ENCODE results near the gene KRTAP5-3.
A peak's percentile ranks its signal among the peaks of the same experiment; 100 is the strongest.
"Not testable (repeated sequence)": the region's sequence is repeated elsewhere in the genome, so short reads cannot be mapped to it uniquely, and the experiment has no call there.

KRTAP5-3 gene

DNA sequence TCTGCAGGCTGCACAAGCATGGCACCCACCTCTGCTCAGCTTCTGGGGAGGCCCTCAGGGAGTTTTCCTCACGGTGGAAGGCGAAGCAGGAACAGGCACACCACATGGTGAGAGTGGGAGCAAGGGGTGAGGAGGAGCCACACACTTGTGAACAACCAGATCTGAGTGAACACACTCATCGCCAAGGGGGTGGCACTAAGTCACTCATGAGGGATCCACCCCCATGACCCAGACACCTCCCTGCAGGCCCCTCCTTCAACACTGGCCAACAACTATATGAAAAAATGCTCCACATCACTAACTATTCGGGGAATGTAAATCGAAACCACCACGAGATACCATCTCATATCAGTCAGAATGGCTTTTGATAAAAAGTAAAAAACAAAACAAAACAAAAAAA lies 9.4 kb downstream of the KRTAP5-3 start:
- H3K9me3 Mint-ChIP-seq = no peaks in the 10 kb centered on the region
- DNase-seq (ENCODE audit: low spot score in 2 of 2) (no peak), ATAC-seq (replicated peaks; ENCODE audit: extremely low read depth, poor library complexity, severe bottlenecking) (no peak)
- no peak overlapping the region for H3K4me3 Mint-ChIP-seq
- peaks cover 70% of the 10 kb centered on the region for H3K27me3 Mint-ChIP-seq
- H3K27ac Mint-ChIP-seq (ENCODE audit: low read depth) = no peak overlapping the region
- H3K4me1 Mint-ChIP-seq = peaks cover 8% of the 10 kb centered on the region
- no peaks in the 10 kb centered on the region for H3K36me3 Mint-ChIP-seq (ENCODE audit: insufficient read depth)

DNA sequence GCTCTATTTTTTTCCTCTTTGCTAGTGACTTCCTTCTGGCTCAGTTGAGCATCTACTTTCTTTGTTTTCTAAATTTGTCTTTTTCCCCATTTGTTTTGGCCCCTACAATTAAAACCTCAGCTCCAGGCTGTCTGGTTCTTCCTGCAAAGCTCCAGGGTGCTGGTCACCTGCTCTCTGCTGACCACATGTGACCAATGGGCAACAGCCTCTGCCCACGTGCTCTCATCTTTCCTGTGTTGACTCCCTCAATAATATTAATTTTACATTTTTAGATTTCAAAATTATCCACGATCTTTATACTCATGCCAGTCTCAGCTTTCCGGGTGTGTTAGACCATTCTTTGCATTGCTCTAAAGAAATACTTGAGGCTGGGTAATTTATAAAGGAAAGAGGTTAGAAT lies 9.9 kb downstream of the KRTAP5-3 start:
- not testable (repeated sequence) for ATAC-seq (replicated peaks; ENCODE audit: extremely low read depth, poor library complexity, severe bottlenecking); H3K9me3 Mint-ChIP-seq; H3K36me3 Mint-ChIP-seq (ENCODE audit: insufficient read depth); DNase-seq (ENCODE audit: low spot score in 2 of 2); H3K4me1 Mint-ChIP-seq; H3K27ac Mint-ChIP-seq (ENCODE audit: low read depth); H3K4me3 Mint-ChIP-seq
- H3K27me3 Mint-ChIP-seq = peaks cover 70% of the 10 kb centered on the region

DNA sequence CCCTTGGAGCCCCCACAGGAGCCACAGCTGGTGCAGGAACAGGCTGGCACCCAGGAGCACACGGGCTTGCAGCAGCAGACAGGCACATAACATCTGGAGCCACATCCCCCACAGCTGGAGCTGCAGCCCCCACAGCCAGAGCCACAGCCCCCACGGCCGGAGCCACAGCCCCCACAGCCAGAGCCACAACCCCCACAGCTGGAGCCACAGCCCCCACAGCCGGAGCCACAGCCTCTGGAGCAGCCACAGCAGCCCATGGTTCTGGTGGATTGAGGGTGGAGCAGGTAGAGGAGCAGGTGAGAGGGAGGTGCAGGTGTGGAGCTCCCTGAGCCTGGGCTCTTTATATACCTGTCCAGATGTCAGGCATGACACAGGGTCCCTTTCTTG lies 10.3 kb downstream of the KRTAP5-3 start, which contains the start of gene KRTAP5-2:
KRTAP5-2 (minus strand) TSS at position 301 of the 387 bp plus-strand sequence; CDS start at position 257, 44 bp downstream.
- no peaks in the 10 kb centered on the region for H3K9me3 Mint-ChIP-seq
- H3K4me3 Mint-ChIP-seq = no peak within 1 kb of the TSS
- H3K27me3 Mint-ChIP-seq = peaks cover 66% of the 10 kb centered on the region
- H3K36me3 Mint-ChIP-seq (ENCODE audit: insufficient read depth) = no peaks in the 10 kb centered on the region
- no peak for DNase-seq (ENCODE audit: low spot score in 2 of 2)
- ATAC-seq (replicated peaks; ENCODE audit: extremely low read depth, poor library complexity, severe bottlenecking) = no peak
- no peak within 1 kb of the TSS for H3K27ac Mint-ChIP-seq (ENCODE audit: low read depth)
- H3K4me1 Mint-ChIP-seq = peaks cover 8% of the 10 kb centered on the region

DNA sequence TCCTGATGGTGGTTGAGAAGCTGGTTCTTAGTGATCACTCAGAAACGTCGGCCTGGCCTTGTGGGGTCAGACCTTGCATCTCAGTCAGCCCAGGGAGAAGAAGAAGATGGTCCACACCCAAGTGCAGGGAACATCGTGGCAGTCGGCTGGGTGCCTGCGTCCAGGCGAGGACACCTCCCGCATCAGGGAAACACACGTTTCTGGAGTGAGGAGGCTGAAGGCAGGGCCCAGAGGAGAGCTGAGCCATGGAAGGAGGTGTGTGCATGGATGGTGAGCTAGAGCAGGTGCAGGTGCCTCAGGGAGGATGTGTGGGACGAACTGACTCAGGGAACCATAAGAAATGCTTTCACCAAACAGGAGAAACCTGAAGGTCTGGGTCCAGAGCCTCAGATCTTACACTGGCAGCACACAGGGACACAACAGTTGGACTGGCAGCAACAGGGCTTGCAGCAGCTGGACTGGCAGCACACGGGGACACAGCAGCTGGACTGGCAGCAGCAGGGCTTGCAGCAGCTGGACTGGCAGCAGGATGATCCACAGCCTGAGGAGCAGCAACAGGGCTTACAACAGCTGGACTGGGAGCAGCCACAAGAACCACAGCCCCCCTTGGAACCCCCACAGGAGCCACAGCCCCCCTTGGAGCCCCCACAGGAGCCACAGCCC lies 10.8 kb downstream of the KRTAP5-3 start:
- no peak for DNase-seq (ENCODE audit: low spot score in 2 of 2)
- Mint-ChIP-seq H3K4me3 (no peak overlapping the region), H3K4me1 (peaks cover 8% of the 10 kb centered on the region), H3K27ac (ENCODE audit: low read depth) (no peak overlapping the region), H3K27me3 (peaks cover 62% of the 10 kb centered on the region), H3K9me3 (no peaks in the 10 kb centered on the region), H3K36me3 (ENCODE audit: insufficient read depth) (no peaks in the 10 kb centered on the region)
- ATAC-seq (replicated peaks; ENCODE audit: extremely low read depth, poor library complexity, severe bottlenecking) = no peak

DNA sequence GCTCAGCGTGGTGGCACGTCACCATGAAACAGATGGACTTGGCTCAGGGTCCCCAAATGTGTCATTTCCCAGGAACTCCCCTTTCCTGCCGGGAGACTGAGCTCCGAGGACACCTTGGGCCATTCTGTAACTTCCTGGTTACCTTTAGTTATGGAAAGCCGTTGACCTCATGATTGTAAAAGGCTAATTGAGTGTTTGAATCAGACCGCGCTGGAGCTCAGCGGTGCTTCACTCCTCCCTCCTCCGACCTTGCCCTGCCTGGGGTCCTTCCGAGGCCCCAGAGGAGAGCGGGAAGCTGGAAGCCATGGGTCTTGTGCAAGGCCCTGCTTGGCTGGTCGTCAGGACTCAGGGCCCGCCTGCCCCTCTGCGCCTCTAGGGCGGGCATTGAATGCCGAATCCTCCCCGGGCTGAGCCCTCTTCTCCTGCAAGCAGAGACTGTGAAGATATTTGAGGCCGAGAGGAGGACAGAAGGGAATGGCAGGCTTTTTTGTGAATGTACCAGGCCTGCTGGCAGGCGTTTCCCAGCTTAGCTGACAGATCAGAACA lies 11.6 kb downstream of the KRTAP5-3 start:
- H3K9me3 Mint-ChIP-seq; H3K27ac Mint-ChIP-seq (ENCODE audit: low read depth); DNase-seq (ENCODE audit: low spot score in 2 of 2); H3K36me3 Mint-ChIP-seq (ENCODE audit: insufficient read depth); ATAC-seq (replicated peaks; ENCODE audit: extremely low read depth, poor library complexity, severe bottlenecking); H3K4me3 Mint-ChIP-seq; H3K4me1 Mint-ChIP-seq: not testable (repeated sequence)
- H3K27me3 Mint-ChIP-seq = peaks cover 55% of the 10 kb centered on the region

DNA sequence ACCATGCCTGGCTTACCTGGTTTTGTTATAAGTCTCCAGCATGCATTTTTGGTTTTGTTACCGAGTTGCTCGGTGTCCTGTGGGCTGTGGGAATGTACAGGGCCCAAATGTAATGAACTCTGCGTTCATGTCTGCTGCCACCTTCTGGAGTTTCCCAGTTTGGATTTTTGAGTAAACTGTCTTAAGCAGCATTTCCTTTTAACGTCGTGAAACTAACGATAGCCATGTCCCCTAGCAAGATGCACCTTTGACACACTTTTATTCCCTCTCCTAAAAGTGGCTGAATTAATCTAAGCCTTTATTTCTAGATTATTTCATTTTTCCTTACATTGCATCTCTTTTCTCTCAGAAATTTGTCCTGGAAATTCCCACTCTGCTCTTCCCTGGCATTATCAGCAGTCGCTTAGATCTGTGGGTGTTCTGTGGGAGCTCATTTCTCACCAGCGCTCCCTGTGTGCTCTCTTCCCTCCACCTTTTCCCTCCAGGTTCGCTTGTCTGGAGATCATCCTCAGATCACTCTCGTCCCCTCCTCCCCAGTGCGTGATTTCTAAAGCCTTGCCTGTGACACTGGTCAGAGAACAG lies 12.2 kb downstream of the KRTAP5-3 start:
- peaks cover 53% of the 10 kb centered on the region for H3K27me3 Mint-ChIP-seq
- H3K4me1 Mint-ChIP-seq; H3K27ac Mint-ChIP-seq (ENCODE audit: low read depth); ATAC-seq (replicated peaks; ENCODE audit: extremely low read depth, poor library complexity, severe bottlenecking); H3K4me3 Mint-ChIP-seq; H3K36me3 Mint-ChIP-seq (ENCODE audit: insufficient read depth); H3K9me3 Mint-ChIP-seq; DNase-seq (ENCODE audit: low spot score in 2 of 2): not testable (repeated sequence)

DNA sequence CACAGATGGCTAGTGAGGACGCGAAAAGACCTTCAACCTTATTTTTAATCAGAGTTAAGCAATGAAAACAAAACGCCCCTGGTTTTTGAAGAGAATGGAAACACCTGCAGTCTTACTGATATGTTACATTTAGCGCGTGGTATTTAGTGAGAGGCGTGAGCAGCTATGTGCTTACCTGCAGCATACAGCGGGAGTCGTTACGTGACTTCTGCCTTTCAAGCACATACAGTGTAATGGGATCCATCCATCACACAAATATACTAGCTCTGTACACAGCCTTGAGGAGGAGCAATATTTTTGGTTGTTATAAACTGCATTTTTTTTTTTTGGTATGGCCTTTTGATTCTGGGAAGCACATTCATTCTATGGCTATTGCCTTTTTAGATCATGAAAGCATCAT lies 15.6 kb downstream of the KRTAP5-3 start:
- Mint-ChIP-seq H3K9me3 (no peaks in the 10 kb centered on the region), H3K4me1 (peaks cover 22% of the 10 kb centered on the region), H3K36me3 (ENCODE audit: insufficient read depth) (no peaks in the 10 kb centered on the region), H3K27me3 (peaks cover 32% of the 10 kb centered on the region), H3K4me3 (no peak overlapping the region), H3K27ac (ENCODE audit: low read depth) (no peak overlapping the region)
- no peak for ATAC-seq (replicated peaks; ENCODE audit: extremely low read depth, poor library complexity, severe bottlenecking)
- no peak for DNase-seq (ENCODE audit: low spot score in 2 of 2)

DNA sequence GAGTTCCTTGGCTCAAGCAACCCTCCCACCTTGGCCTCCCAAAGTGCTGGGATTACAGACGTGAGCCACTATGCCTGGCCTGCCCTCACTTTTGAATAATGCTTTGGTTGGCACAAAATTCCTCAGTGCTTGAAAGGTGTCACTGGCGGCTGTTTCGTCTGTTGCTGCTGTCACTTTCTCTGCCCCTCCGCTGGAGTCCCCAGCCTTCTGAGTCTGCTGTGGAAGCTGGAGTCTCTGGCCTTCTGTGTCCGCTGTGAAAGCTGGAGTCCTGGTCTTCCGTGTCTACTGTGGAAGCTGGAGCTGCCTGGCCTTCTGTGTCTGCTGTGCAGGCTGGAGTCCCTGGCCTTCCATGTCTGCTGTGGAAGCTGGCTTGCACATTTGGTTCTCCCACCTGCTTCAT lies 18.3 kb downstream of the KRTAP5-3 start:
- peaks cover 6% of the 10 kb centered on the region for H3K27me3 Mint-ChIP-seq
- DNase-seq (ENCODE audit: low spot score in 2 of 2) = no peak
- ATAC-seq (replicated peaks; ENCODE audit: extremely low read depth, poor library complexity, severe bottlenecking) = no peak
- no peak overlapping the region for H3K4me3 Mint-ChIP-seq
- peaks cover 13% of the 10 kb centered on the region for H3K4me1 Mint-ChIP-seq
- H3K27ac Mint-ChIP-seq (ENCODE audit: low read depth) = no peak overlapping the region
- no peaks in the 10 kb centered on the region for H3K9me3 Mint-ChIP-seq
- no peaks in the 10 kb centered on the region for H3K36me3 Mint-ChIP-seq (ENCODE audit: insufficient read depth)

DNA sequence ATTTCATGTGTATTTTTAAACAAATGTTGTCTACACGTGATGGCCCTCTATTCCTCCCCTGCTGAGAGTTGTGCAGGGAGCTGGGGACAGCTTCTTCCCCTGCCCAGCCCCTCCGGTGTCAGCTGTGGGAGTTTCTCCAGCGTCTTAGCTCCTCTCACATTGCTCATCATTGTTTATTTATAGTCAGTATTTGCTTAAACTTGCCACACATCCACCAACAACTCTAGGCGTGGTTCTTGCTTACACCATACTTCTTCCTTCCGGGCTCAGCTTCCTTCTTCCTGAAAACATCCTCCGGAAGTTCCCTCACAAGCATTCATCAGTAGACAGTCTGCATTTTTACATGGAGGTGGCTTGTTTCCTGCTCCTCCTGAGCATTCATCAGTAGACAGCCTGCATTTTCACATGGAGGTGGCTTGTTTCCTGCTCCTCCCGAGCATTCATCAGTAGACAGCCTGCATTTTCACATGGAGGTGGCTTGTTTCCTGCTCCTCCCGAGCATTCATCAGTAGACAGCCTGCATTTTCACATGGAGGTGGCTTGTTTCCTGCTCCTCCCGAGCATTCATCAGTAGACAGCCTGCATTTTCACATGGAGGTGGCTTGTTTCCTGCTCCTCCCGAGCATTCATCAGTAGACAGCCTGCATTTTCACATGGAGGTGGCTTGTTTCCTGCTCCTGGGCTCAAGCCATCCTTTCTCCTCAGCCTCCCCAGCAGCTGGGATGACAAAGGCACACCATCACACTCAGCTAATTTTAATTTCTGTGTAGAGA lies 18.9 kb downstream of the KRTAP5-3 start:
- not testable (repeated sequence) for H3K27me3 Mint-ChIP-seq; H3K9me3 Mint-ChIP-seq; DNase-seq (ENCODE audit: low spot score in 2 of 2); H3K36me3 Mint-ChIP-seq (ENCODE audit: insufficient read depth)
- Mint-ChIP-seq H3K4me3 (peak overlapping the region; percentile 67), H3K4me1 (peaks cover 14% of the 10 kb centered on the region), H3K27ac (ENCODE audit: low read depth) (peak overlapping the region; percentile 90)
- peak; percentile 56 for ATAC-seq (replicated peaks; ENCODE audit: extremely low read depth, poor library complexity, severe bottlenecking)

DNA sequence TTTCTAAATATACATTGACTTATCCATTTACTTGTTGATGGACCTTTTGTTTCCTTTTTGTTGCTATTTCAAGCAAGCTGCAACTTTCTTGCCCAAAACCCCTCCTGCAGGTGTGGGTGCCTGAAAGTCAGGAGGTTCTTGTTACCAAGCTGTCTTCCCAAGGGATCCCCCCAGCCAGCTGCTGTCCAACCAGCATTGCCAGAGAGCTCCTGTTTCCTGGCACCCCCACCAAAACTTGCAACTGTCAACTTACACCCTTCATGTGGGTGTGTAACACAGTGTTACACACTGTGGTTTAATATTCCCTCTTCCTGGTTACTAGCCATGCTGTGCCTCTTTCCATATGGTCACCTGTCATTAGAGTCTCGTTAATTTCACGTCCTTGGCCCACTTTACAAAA lies 21.6 kb downstream of the KRTAP5-3 start:
- H3K4me1 Mint-ChIP-seq = peaks cover 21% of the 10 kb centered on the region
- no peak overlapping the region for H3K4me3 Mint-ChIP-seq
- H3K27ac Mint-ChIP-seq (ENCODE audit: low read depth) = no peak overlapping the region
- H3K27me3 Mint-ChIP-seq = no peaks in the 10 kb centered on the region
- DNase-seq (ENCODE audit: low spot score in 2 of 2) (no peak), ATAC-seq (replicated peaks; ENCODE audit: extremely low read depth, poor library complexity, severe bottlenecking) (no peak)
- no peaks in the 10 kb centered on the region for H3K9me3 Mint-ChIP-seq
- no peaks in the 10 kb centered on the region for H3K36me3 Mint-ChIP-seq (ENCODE audit: insufficient read depth)

DNA sequence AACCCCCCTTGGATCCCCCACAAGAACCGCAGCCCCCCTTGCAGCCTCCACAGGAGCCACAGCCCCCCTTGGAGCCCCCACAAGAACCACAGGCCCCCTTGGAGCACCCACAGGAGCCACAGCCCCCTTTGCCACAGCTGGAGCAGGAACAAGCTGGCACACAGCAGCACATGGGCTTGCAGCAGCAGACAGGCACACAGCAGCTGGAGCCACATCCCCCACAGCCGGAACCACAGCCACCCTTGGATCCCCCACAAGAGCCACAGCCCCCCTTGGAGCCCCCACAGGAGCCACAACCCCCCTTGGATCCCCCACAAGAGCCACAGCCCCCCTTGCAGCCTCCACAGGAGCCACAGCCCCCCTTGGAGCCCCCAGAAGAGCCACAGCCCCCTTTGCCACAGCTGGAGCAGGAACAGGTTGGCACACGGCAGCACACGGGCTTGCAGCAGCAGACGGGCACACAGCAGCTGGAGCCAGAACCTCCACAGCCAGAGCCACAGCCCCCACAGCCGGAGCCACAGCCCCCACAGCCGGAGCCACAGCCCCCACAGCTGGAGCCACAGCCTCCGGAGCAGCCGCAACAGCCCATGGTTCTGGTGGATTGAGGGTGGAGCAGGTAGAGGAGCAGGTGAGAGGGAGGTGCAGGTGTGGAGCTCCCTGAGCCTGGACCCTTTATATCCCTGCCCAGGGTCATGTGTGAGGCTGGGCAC lies 23.4 kb downstream of the KRTAP5-3 start, which contains the start of gene KRTAP5-1:
KRTAP5-1 (minus strand) TSS at position 623 of the 710 bp plus-strand sequence; CDS start at position 589, 34 bp downstream.
- DNase-seq (ENCODE audit: low spot score in 2 of 2); H3K27ac Mint-ChIP-seq (ENCODE audit: low read depth); H3K4me3 Mint-ChIP-seq; ATAC-seq (replicated peaks; ENCODE audit: extremely low read depth, poor library complexity, severe bottlenecking); H3K36me3 Mint-ChIP-seq (ENCODE audit: insufficient read depth); H3K9me3 Mint-ChIP-seq; H3K27me3 Mint-ChIP-seq: not testable (repeated sequence)
- peaks cover 21% of the 10 kb centered on the region for H3K4me1 Mint-ChIP-seq

DNA sequence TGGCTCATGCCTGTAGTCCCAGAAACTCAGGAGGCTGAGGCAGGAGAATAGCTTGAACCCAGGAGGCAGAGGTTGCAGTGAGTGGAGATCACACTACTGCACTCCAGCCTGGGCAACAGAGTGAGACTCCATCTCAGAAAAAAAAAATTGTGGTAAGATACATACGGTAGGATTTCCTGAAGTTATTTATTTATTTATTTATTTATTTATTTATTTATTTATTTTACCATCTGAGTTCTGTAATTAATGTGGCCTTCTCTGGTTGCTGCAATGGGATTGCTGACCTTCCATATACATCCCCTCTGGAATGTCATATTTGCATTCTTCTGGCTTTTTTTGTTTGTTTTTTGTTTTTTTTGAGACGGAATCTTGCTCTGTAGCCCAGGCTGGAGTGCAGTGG lies 25.4 kb downstream of the KRTAP5-3 start:
- H3K9me3 Mint-ChIP-seq; ATAC-seq (replicated peaks; ENCODE audit: extremely low read depth, poor library complexity, severe bottlenecking); H3K36me3 Mint-ChIP-seq (ENCODE audit: insufficient read depth); H3K27me3 Mint-ChIP-seq; DNase-seq (ENCODE audit: low spot score in 2 of 2); H3K4me1 Mint-ChIP-seq; H3K27ac Mint-ChIP-seq (ENCODE audit: low read depth); H3K4me3 Mint-ChIP-seq: not testable (repeated sequence)

Measured in central memory CD8-positive, alpha-beta T cell (primary cell).